ENCODE measurements around the gene MACC1.

The MACC1 gene

GRCh38 chr7:20223356-20223755 lies 6.2 kb upstream of the MACC1 start:
- H3K9me3 Mint-ChIP-seq = no peaks in the 10 kb centered on the region
- no peaks in the 10 kb centered on the region for H3K36me3 Mint-ChIP-seq

GRCh38 chr7:20222219-20222828 lies 5.1 kb upstream of the MACC1 start:
- no peaks in the 10 kb centered on the region for H3K9me3 Mint-ChIP-seq
- H3K4me3 Mint-ChIP-seq = no peak overlapping the region
- no peak overlapping the region for H3K27ac Mint-ChIP-seq
- no peaks in the 10 kb centered on the region for H3K27me3 Mint-ChIP-seq
- no peaks in the 10 kb centered on the region for H3K36me3 Mint-ChIP-seq
- H3K4me1 Mint-ChIP-seq = peaks cover 38% of the 10 kb centered on the region
- DNase-seq (ENCODE audit: low spot score in 2 of 2) (no peak), ATAC-seq (ENCODE audit: low read depth) (no peak)

More at GRCh38 chr7:20223356-20223755, 6.2 kb upstream of the MACC1 start:
- ATAC-seq (ENCODE audit: low read depth) (no peak), DNase-seq (ENCODE audit: low spot score in 2 of 2) (no peak)
- Mint-ChIP-seq H3K27ac (no peak overlapping the region), H3K4me1 (peaks cover 33% of the 10 kb centered on the region), H3K4me3 (no peak overlapping the region), H3K27me3 (no peaks in the 10 kb centered on the region)

GRCh38 chr7:20220921-20221547 lies 3.9 kb upstream of the MACC1 start:
- Mint-ChIP-seq H3K27ac (peak overlapping the region; percentile 97), H3K4me3 (peak overlapping the region; percentile 71), H3K36me3 (no peaks in the 10 kb centered on the region)

GRCh38 chr7:20220293-20220761 lies 3.1 kb upstream of the MACC1 start:
- H3K27ac Mint-ChIP-seq = peak overlapping the region; percentile 97
- H3K4me3 Mint-ChIP-seq = peak overlapping the region; percentile 71
- peak; percentile 13 for ATAC-seq (ENCODE audit: low read depth)
- H3K27me3 Mint-ChIP-seq = no peaks in the 10 kb centered on the region
- H3K9me3 Mint-ChIP-seq = no peaks in the 10 kb centered on the region
- no peak for DNase-seq (ENCODE audit: low spot score in 2 of 2)
- H3K36me3 Mint-ChIP-seq = no peaks in the 10 kb centered on the region
- H3K4me1 Mint-ChIP-seq = peaks cover 38% of the 10 kb centered on the region

More at GRCh38 chr7:20220921-20221547, 3.9 kb upstream of the MACC1 start:
- DNase-seq (ENCODE audit: low spot score in 2 of 2) (no peak), ATAC-seq (ENCODE audit: low read depth) (no peak)
- H3K4me1 Mint-ChIP-seq = peaks cover 41% of the 10 kb centered on the region
- H3K27me3 Mint-ChIP-seq = no peaks in the 10 kb centered on the region
- no peaks in the 10 kb centered on the region for H3K9me3 Mint-ChIP-seq

GRCh38 chr7:20219446-20220292 lies 2.5 kb upstream of the MACC1 start:
- H3K27me3 Mint-ChIP-seq = no peaks in the 10 kb centered on the region
- peak overlapping the region; percentile 71 for H3K4me3 Mint-ChIP-seq
- no peaks in the 10 kb centered on the region for H3K9me3 Mint-ChIP-seq
- peaks cover 40% of the 10 kb centered on the region for H3K4me1 Mint-ChIP-seq
- H3K27ac Mint-ChIP-seq = peak overlapping the region; percentile 97
- DNase-seq (ENCODE audit: low spot score in 2 of 2) (peak; percentile 64 to 77), ATAC-seq (ENCODE audit: low read depth) (peak; percentile 75)
- no peaks in the 10 kb centered on the region for H3K36me3 Mint-ChIP-seq

- Mint-ChIP-seq H3K4me3 (peak overlapping the region; percentile 71), H3K9me3 (no peaks in the 10 kb centered on the region), H3K36me3 (peaks cover 2% of the 10 kb centered on the region), H3K27ac (peak overlapping the region; percentile 97), H3K27me3 (no peaks in the 10 kb centered on the region), H3K4me1 (peaks cover 42% of the 10 kb centered on the region)
- ATAC-seq (ENCODE audit: low read depth) = no peak
- DNase-seq (ENCODE audit: low spot score in 2 of 2) = no peak
Measured at GRCh38 chr7:20219062-20219445, 1.9 kb upstream of the MACC1 start.

GRCh38 chr7:20218279-20218678 lies 1.1 kb upstream of the MACC1 start:
- Mint-ChIP-seq H3K27me3 (no peaks in the 10 kb centered on the region), H3K4me1 (peaks cover 44% of the 10 kb centered on the region), H3K27ac (peak overlapping the region; percentile 97), H3K9me3 (peaks cover 1% of the 10 kb centered on the region), H3K4me3 (peak overlapping the region; percentile 53), H3K36me3 (peaks cover 5% of the 10 kb centered on the region)
- ATAC-seq (ENCODE audit: low read depth) = no peak
- DNase-seq (ENCODE audit: low spot score in 2 of 2) = no peak

- Mint-ChIP-seq H3K4me1 (peaks cover 44% of the 10 kb centered on the region), H3K4me3 (peak overlapping the region; percentile 67), H3K36me3 (peaks cover 10% of the 10 kb centered on the region), H3K27me3 (no peaks in the 10 kb centered on the region), H3K27ac (peak overlapping the region; percentile 68), H3K9me3 (peaks cover 3% of the 10 kb centered on the region)
- DNase-seq (ENCODE audit: low spot score in 2 of 2) (no peak), ATAC-seq (ENCODE audit: low read depth) (no peak)
Measured at GRCh38 chr7:20216406-20217036, 663 bp downstream of the MACC1 start.

GRCh38 chr7:20214921-20215669 lies 2.1 kb downstream of the MACC1 start:
- no peak overlapping the region for H3K27ac Mint-ChIP-seq
- H3K9me3 Mint-ChIP-seq = peaks cover 8% of the 10 kb centered on the region
- no peak for ATAC-seq (ENCODE audit: low read depth)
- H3K4me3 Mint-ChIP-seq = peak overlapping the region; percentile 53
- peaks cover 33% of the 10 kb centered on the region for H3K4me1 Mint-ChIP-seq
- DNase-seq (ENCODE audit: low spot score in 2 of 2) = no peak
- peaks cover 17% of the 10 kb centered on the region for H3K36me3 Mint-ChIP-seq
- H3K27me3 Mint-ChIP-seq = no peaks in the 10 kb centered on the region

GRCh38 chr7:20214132-20214531 lies 3.1 kb downstream of the MACC1 start:
- Mint-ChIP-seq H3K4me1 (peaks cover 24% of the 10 kb centered on the region), H3K27me3 (no peaks in the 10 kb centered on the region), H3K27ac (no peak overlapping the region), H3K36me3 (peaks cover 23% of the 10 kb centered on the region), H3K9me3 (peaks cover 10% of the 10 kb centered on the region), H3K4me3 (no peak overlapping the region)
- DNase-seq (ENCODE audit: low spot score in 2 of 2) = no peak
- no peak for ATAC-seq (ENCODE audit: low read depth)

GRCh38 chr7:20213378-20213777 lies 3.8 kb downstream of the MACC1 start:
- Mint-ChIP-seq H3K36me3 (peaks cover 24% of the 10 kb centered on the region), H3K27me3 (no peaks in the 10 kb centered on the region), H3K4me1 (peaks cover 17% of the 10 kb centered on the region), H3K9me3 (peaks cover 10% of the 10 kb centered on the region), H3K27ac (no peak overlapping the region), H3K4me3 (no peak overlapping the region)
- DNase-seq (ENCODE audit: low spot score in 2 of 2) (no peak), ATAC-seq (ENCODE audit: low read depth) (no peak)

- Mint-ChIP-seq H3K9me3 (peaks cover 10% of the 10 kb centered on the region), H3K36me3 (peaks cover 30% of the 10 kb centered on the region), H3K27ac (no peak overlapping the region), H3K4me3 (no peak overlapping the region), H3K4me1 (peaks cover 9% of the 10 kb centered on the region), H3K27me3 (no peaks in the 10 kb centered on the region)
- ATAC-seq (ENCODE audit: low read depth) = no peak
- DNase-seq (ENCODE audit: low spot score in 2 of 2) = no peak
Measured at GRCh38 chr7:20211376-20211775, 5.8 kb downstream of the MACC1 start.

GRCh38 chr7:20208651-20209307 lies 8.4 kb downstream of the MACC1 start:
- peaks cover 7% of the 10 kb centered on the region for H3K4me1 Mint-ChIP-seq
- H3K9me3 Mint-ChIP-seq = peaks cover 9% of the 10 kb centered on the region
- peaks cover 33% of the 10 kb centered on the region for H3K36me3 Mint-ChIP-seq
- H3K27me3 Mint-ChIP-seq = no peaks in the 10 kb centered on the region
- no peak overlapping the region for H3K27ac Mint-ChIP-seq
- DNase-seq (ENCODE audit: low spot score in 2 of 2) (no peak), ATAC-seq (ENCODE audit: low read depth) (no peak)
- H3K4me3 Mint-ChIP-seq = no peak overlapping the region

Measured in memory B cell (primary cell).